ENCODE data around the gene RNPEP. TPM values are rescaled to one million over a fixed set of nuclear protein-coding genes. Genes with fewer than 3 reads are reported as not detected.
"Not testable (repeated sequence)": the region's sequence is repeated elsewhere in the genome, so short reads cannot be mapped to it uniquely, and the experiment has no call there.

Gene RNPEP
- total RNA-seq, 1 experiment from 2014 or later = 57.4 TPM

DNA sequence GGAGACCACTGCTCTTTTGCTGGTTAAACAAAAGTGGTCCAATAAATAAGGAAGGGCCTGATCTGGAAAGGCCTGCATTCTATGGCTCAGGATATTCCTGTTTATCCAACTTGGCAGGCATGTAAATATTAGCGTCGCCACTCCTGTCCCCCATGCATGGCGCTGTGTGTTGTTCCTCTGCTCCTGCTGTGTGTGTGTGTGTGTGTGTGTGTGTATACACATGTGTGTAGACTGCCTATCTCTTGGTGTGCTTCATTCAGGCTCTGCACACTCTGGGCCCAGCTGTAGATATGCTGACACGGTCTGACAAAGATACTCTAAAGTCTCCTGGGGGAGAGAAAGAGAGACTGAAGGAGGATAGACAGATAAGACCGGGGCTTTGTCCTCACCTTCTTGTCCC, 42.9 kb upstream of the RNPEP start:
- CTCF ChIA-PET = interaction anchor here (0.9 to 1.8 kb wide), 4 partner anchors 23 to 67 kb away, joined by 3 to 12 read pairs (median 8); no protein-coding TSS in a partner anchor
- TF ChIP-seq ETV6 (CRISPR knock-in tag; IDR thresholded peaks at IDR 0.05) = no peak
- TF ChIP-seq, protein P1, sequence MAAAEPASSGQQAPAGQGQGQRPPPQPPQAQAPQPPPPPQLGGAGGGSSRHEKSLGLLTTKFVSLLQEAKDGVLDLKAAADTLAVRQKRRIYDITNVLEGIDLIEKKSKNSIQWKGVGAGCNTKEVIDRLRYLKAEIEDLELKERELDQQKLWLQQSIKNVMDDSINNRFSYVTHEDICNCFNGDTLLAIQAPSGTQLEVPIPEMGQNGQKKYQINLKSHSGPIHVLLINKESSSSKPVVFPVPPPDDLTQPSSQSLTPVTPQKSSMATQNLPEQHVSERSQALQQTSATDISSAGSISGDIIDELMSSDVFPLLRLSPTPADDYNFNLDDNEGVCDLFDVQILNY (CRISPR knock-in tag; IDR thresholded peaks at IDR 0.05) = no peak
- no peak for TF ChIP-seq TCF7 (CRISPR knock-in tag; IDR thresholded peaks at IDR 0.05; ENCODE audit: low read depth)
- TF ChIP-seq RELA (CRISPR knock-in tag; IDR thresholded peaks at IDR 0.05; ENCODE audit: borderline replicate concordance) = no peak
- no peak for TF ChIP-seq EMX1 (CRISPR knock-in tag; IDR thresholded peaks at IDR 0.05)
- TF ChIP-seq, protein P2, sequence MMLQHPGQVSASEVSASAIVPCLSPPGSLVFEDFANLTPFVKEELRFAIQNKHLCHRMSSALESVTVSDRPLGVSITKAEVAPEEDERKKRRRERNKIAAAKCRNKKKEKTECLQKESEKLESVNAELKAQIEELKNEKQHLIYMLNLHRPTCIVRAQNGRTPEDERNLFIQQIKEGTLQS (CRISPR knock-in tag; conservative IDR thresholded peaks at IDR 0.05) = no peak
- TF ChIP-seq, protein P3, sequence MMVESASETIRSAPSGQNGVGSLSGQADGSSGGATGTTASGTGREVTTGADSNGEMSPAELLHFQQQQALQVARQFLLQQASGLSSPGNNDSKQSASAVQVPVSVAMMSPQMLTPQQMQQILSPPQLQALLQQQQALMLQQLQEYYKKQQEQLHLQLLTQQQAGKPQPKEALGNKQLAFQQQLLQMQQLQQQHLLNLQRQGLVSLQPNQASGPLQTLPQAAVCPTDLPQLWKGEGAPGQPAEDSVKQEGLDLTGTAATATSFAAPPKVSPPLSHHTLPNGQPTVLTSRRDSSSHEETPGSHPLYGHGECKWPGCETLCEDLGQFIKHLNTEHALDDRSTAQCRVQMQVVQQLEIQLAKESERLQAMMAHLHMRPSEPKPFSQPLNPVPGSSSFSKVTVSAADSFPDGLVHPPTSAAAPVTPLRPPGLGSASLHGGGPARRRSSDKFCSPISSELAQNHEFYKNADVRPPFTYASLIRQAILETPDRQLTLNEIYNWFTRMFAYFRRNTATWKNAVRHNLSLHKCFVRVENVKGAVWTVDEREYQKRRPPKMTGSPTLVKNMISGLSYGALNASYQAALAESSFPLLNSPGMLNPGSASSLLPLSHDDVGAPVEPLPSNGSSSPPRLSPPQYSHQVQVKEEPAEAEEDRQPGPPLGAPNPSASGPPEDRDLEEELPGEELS (CRISPR knock-in tag; IDR thresholded peaks at IDR 0.05) = no peak
- no peak for TF ChIP-seq CREB1 (CRISPR knock-in tag; IDR thresholded peaks at IDR 0.05)
- TF ChIP-seq JUN (CRISPR knock-in tag; IDR thresholded peaks at IDR 0.05) = no peak
- H3K9me3 Mint-ChIP-seq = no peaks in the 10 kb centered on the region
- no peak for DNase-seq (ENCODE audit: low spot score)
- POLR2A ChIA-PET = no interaction called here
- peak overlapping the region; percentile 13; the same call in 1 of the 2 replicates for H3K27ac Mint-ChIP-seq
- peaks cover 2% of the 10 kb centered on the region; the same call in 1 of the 2 replicates for H3K27me3 Mint-ChIP-seq (ENCODE audit: low read depth)
- ATAC-seq = no peak
- H3K36me3 Mint-ChIP-seq = no peaks in the 10 kb centered on the region
- H3K4me1 Mint-ChIP-seq = peaks cover 16% of the 10 kb centered on the region
- H3K4me3 Mint-ChIP-seq = no peak overlapping the region

DNA sequence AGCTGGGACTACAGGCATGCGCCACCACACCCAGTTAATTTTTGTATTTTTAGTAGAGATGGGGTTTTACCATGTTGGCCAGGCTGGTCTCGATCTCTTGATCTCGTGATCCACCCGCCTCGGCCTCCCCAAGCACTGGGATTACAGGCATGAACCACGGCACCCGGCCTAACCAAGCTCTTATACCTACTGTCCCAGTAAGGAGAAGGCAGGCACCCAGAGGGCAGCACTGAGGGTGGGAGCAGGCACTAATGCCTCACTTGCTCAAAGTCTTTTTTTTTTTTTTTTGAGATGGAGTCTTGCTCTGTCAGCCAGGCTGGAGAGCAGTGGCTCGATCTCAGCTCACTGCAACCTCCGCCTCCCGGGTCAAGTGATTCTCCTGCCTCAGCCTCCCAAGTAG, 42.1 kb upstream of the RNPEP start:
- peak; percentile 19 for DNase-seq (ENCODE audit: low spot score)
- ChIA-PET CTCF (interaction anchor here (0.6 to 1.2 kb wide), 9 partner anchors 9 to 214 kb away, joined by 3 to 12 read pairs (median 4); no protein-coding TSS in a partner anchor), POLR2A (interaction anchor here (0.7 to 2.6 kb wide), 3 partner anchors 42 to 62 kb away, joined by 3 to 14 read pairs (median 3); partner anchors contain the start of gene RNPEP)
- not testable (repeated sequence) for H3K9me3 Mint-ChIP-seq; H3K27me3 Mint-ChIP-seq (ENCODE audit: low read depth); H3K27ac Mint-ChIP-seq; ATAC-seq; H3K36me3 Mint-ChIP-seq
- H3K4me1 Mint-ChIP-seq = peaks cover 23% of the 10 kb centered on the region
- H3K4me3 Mint-ChIP-seq = peak overlapping the region; percentile 12; the same call in 1 of the 2 replicates

DNA sequence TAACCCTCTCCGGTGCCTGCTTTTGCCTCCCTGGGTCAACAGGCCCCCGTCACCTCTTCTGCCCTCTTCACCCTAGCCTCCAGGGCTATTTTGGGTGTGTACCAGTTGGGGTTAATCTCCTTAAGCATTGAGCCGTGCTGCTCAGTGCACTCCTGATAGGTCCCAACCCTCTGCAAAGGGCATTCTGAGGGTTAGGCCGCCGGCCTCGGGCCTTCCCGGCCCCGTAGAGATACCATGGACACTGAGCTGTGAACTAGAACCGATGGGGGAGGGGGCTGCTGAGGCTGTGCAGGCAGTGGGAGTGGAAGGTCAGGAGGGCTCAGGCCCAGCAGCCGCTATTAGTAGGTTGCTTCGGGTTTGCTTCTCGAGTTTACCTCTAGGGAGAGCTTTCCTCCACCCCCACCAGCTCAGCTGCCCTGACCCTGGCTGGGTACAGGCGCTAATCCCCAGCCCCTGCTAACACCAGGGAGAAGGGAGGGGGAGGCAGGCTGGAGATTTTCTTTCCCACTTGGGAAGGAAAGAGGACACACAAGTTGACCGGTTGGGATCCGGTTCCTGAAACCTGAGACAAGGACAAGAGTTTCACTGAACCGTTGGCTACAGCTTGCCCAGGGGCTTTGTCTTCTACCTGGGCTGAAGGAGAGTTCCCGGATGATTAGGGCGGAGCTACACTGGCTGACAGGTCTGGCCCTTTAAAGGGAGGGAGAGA, 40.9 kb upstream of the RNPEP start:
- peak overlapping the region; percentile 92 for H3K27ac Mint-ChIP-seq
- H3K27me3 Mint-ChIP-seq (ENCODE audit: low read depth) = peaks cover 9% of the 10 kb centered on the region
- no peaks in the 10 kb centered on the region for H3K36me3 Mint-ChIP-seq
- peak; percentile 83 for DNase-seq (ENCODE audit: low spot score)
- POLR2A ChIA-PET = interaction anchor here (1.0 to 2.6 kb wide), 7 partner anchors 13 to 69 kb away, joined by 3 to 14 read pairs (median 3); partner anchors contain the start of genes ELF3, RNPEP and TIMM17A
- H3K4me1 Mint-ChIP-seq = peaks cover 35% of the 10 kb centered on the region
- CTCF ChIA-PET = interaction anchor here (0.7 to 2.1 kb wide), 15 partner anchors 10 to 232 kb away, joined by 3 to 51 read pairs (median 4); partner anchors contain the start of genes ELF3, GPR37L1, IPO9 and RNPEP
- ATAC-seq = peak; percentile 84
- peak overlapping the region; percentile 67 for H3K4me3 Mint-ChIP-seq
- H3K9me3 Mint-ChIP-seq = no peaks in the 10 kb centered on the region
- TF ChIP-seq, protein P4, sequence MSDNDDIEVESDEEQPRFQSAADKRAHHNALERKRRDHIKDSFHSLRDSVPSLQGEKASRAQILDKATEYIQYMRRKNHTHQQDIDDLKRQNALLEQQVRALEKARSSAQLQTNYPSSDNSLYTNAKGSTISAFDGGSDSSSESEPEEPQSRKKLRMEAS (CRISPR knock-in tag; IDR thresholded peaks at IDR 0.05) = 0 out of 2 replicates have a peak, but pooled peaks have one; percentile 36
- TF ChIP-seq NFATC4 (CRISPR knock-in tag; IDR thresholded peaks at IDR 0.05) (no peak), KAT7 (CRISPR knock-in tag; IDR thresholded peaks at IDR 0.05; ENCODE audit: borderline replicate concordance) (0 out of 2 replicates have a peak, but pooled peaks have one; percentile 34), SMAD3 (CRISPR knock-in tag; IDR thresholded peaks at IDR 0.05; ENCODE audit: borderline replicate concordance) (no peak), SMAD4 (CRISPR knock-in tag; IDR thresholded peaks at IDR 0.05) (no peak), SOX15 (CRISPR knock-in tag; IDR thresholded peaks at IDR 0.05) (no peak), ZNF317 (CRISPR knock-in tag; IDR thresholded peaks at IDR 0.05; ENCODE audit: borderline replicate concordance, low read depth) (no peak), JUN (CRISPR knock-in tag; IDR thresholded peaks at IDR 0.05) (no peak), CREM (CRISPR knock-in tag; IDR thresholded peaks at IDR 0.05) (0 out of 2 replicates have a peak, but pooled peaks have one; percentile 34), TEAD1 (CRISPR knock-in tag; IDR thresholded peaks at IDR 0.05) (0 out of 2 replicates have a peak, but pooled peaks have one; percentile 44), ZNF263 (CRISPR knock-in tag; IDR thresholded peaks at IDR 0.05; ENCODE audit: low read depth) (no peak), ZNF423 (CRISPR knock-in tag; IDR thresholded peaks at IDR 0.05) (no peak), SP1 (CRISPR knock-in tag; conservative IDR thresholded peaks at IDR 0.05) (peak; percentile 72)
- TF ChIP-seq, protein P5, sequence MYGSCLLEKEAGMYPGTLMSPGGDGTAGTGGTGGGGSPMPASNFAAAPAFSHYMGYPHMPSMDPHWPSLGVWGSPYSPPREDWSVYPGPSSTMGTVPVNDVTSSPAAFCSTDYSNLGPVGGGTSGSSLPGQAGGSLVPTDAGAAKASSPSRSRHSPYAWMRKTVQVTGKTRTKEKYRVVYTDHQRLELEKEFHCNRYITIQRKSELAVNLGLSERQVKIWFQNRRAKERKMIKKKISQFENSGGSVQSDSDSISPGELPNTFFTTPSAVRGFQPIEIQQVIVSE (CRISPR knock-in tag; IDR thresholded peaks at IDR 0.05; ENCODE audit: borderline replicate concordance) = no peak
- TF ChIP-seq, protein P6, sequence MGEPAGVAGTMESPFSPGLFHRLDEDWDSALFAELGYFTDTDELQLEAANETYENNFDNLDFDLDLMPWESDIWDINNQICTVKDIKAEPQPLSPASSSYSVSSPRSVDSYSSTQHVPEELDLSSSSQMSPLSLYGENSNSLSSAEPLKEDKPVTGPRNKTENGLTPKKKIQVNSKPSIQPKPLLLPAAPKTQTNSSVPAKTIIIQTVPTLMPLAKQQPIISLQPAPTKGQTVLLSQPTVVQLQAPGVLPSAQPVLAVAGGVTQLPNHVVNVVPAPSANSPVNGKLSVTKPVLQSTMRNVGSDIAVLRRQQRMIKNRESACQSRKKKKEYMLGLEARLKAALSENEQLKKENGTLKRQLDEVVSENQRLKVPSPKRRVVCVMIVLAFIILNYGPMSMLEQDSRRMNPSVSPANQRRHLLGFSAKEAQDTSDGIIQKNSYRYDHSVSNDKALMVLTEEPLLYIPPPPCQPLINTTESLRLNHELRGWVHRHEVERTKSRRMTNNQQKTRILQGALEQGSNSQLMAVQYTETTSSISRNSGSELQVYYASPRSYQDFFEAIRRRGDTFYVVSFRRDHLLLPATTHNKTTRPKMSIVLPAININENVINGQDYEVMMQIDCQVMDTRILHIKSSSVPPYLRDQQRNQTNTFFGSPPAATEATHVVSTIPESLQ (CRISPR knock-in tag; IDR thresholded peaks at IDR 0.05) = no peak
- TF ChIP-seq, protein P7, sequence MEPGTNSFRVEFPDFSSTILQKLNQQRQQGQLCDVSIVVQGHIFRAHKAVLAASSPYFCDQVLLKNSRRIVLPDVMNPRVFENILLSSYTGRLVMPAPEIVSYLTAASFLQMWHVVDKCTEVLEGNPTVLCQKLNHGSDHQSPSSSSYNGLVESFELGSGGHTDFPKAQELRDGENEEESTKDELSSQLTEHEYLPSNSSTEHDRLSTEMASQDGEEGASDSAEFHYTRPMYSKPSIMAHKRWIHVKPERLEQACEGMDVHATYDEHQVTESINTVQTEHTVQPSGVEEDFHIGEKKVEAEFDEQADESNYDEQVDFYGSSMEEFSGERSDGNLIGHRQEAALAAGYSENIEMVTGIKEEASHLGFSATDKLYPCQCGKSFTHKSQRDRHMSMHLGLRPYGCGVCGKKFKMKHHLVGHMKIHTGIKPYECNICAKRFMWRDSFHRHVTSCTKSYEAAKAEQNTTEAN (CRISPR knock-in tag; IDR thresholded peaks at IDR 0.05) = no peak

Data from WTC11 (cell line).